ENCODE data around the gene DNAI4. TPM values are rescaled to one million over a fixed set of nuclear protein-coding genes. Genes with fewer than 3 reads are reported as not detected.

Gene DNAI4
- total RNA-seq, 2 experiments from 2014 or later = 0.99 to 1.4 TPM

- ChIA-PET POLR2A (no interaction called here), CTCF (no interaction called here)
Measured at GRCh38 chr1:66777831-66778230, 146.8 kb downstream of the DNAI4 start.

- ChIA-PET CTCF (no interaction called here), POLR2A (no interaction called here)
Measured at GRCh38 chr1:66775646-66776045, 149.0 kb downstream of the DNAI4 start.

- ChIA-PET CTCF (no interaction called here), POLR2A (no interaction called here)
Measured at GRCh38 chr1:66774438-66774837, 150.2 kb downstream of the DNAI4 start.

GRCh38 chr1:66773227-66773626 lies 151.4 kb downstream of the DNAI4 start:
- ChIA-PET POLR2A (no interaction called here), CTCF (no interaction called here)

GRCh38 chr1:66770694-66771093 lies 154.0 kb downstream of the DNAI4 start:
- ChIA-PET POLR2A (no interaction called here), CTCF (no interaction called here)

- POLR2A ChIA-PET = no interaction called here
- CTCF ChIA-PET = no interaction called here
Measured at GRCh38 chr1:66770240-66770639, 154.4 kb downstream of the DNAI4 start.

GRCh38 chr1:66769512-66770229 lies 155.0 kb downstream of the DNAI4 start:
- ChIA-PET CTCF (no interaction called here), POLR2A (no interaction called here)

GRCh38 chr1:66768965-66769364 lies 155.7 kb downstream of the DNAI4 start:
- CTCF ChIA-PET = no interaction called here
- POLR2A ChIA-PET = no interaction called here

GRCh38 chr1:66767626-66768025 lies 157.0 kb downstream of the DNAI4 start:
- POLR2A ChIA-PET = no interaction called here
- CTCF ChIA-PET = no interaction called here

- ChIA-PET POLR2A (no interaction called here), CTCF (interaction anchor here (0.7 to 1.5 kb wide), 6 partner anchors 25 to 1593 kb away, joined by 3 to 4 read pairs (median 3); no protein-coding TSS in a partner anchor)
Measured at GRCh38 chr1:66764994-66765578, 159.6 kb downstream of the DNAI4 start.

Other genes starting within 250 kb of the DNAI4 start
- gene DYNLT5, start 172.4 kb downstream of the DNAI4 start, total RNA-seq = not detected
- gene INSL5, start 123.6 kb downstream of the DNAI4 start, total RNA-seq = not detected
- gene MIER1, start 134 bp upstream of the DNAI4 start, total RNA-seq = 10 to 100 TPM; 46.3 to 48.0 TPM
- gene SLC35D1, start 129.3 kb upstream of the DNAI4 start, total RNA-seq = 10 to 100 TPM; 14.2 to 14.8 TPM
- gene C1orf141, start 210.1 kb upstream of the DNAI4 start, total RNA-seq = not detected
- 1 to 10 TPM in 1 of 2 experiments, under 1 TPM in 1; 0.86 to 1.0 TPM for gene IL23R, start 241.6 kb upstream of the DNAI4 start, total RNA-seq

All from activated CD8-positive, alpha-beta memory T cell treated with anti-CD3 and anti-CD28 coated beads for 36 hours (primary cell).